Measurements from ENCODE around the gene RRAGC. TPM values are rescaled to one million over a fixed set of nuclear protein-coding genes. Genes with fewer than 3 reads are reported as not detected.

RRAGC gene
- total and polyA plus RNA-seq, 2 of the 13 experiments (the other 11 are each of a cell fraction or from before 2014, with no cell fraction given) = 7.6 to 8.0 TPM

DNA sequence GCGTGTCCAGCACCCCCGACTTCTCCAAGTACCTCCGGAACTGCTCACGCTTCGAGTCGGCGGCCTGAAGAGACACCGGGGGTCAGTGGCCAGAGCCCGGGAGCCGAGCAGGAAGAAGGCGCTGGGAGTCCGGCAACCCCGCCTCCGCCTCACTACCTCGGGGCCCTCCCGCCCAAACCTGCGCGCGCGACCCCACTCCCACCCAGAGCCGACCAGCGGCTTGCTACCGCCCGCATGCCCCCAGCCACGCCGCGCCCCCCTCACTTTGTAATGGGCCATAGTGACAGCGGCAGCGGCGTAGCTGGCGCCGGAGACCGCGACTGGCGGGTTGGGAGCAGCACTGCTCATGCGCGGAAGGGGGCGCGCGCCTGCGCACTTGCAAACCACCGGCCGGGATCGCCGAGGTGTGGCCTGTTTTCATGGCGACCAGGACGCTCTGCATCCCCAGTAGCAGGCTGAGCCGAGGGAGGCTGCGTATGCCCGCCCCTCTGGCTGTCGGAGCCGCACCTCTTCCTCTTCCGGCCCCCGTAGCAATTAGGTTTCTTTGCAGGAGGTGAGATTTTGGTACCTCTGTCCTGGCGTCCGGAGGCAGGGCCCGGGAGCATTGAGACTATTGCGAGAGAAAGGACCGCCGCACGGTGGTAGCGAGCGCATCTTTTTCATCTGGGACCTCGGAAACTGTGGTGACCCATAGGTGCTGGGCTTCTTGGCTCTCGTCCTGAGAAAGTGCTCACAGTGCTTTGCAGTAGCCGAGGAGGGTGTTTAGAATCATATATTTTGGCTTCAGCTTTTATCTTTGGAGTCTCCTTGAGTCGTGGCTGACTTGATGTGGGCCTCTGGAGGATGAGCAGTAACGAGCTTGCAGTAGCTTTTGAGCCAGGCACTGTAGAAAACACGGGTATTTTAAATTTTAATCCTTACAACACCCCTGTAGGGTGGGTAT, 13.7 kb upstream of the RRAGC start, which contains the start of gene MYCBP (continued):
- TF ChIP-seq, protein P1, sequence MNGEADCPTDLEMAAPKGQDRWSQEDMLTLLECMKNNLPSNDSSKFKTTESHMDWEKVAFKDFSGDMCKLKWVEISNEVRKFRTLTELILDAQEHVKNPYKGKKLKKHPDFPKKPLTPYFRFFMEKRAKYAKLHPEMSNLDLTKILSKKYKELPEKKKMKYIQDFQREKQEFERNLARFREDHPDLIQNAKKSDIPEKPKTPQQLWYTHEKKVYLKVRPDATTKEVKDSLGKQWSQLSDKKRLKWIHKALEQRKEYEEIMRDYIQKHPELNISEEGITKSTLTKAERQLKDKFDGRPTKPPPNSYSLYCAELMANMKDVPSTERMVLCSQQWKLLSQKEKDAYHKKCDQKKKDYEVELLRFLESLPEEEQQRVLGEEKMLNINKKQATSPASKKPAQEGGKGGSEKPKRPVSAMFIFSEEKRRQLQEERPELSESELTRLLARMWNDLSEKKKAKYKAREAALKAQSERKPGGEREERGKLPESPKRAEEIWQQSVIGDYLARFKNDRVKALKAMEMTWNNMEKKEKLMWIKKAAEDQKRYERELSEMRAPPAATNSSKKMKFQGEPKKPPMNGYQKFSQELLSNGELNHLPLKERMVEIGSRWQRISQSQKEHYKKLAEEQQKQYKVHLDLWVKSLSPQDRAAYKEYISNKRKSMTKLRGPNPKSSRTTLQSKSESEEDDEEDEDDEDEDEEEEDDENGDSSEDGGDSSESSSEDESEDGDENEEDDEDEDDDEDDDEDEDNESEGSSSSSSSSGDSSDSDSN (CRISPR knock-in tag; IDR thresholded peaks at IDR 0.05) = peak; percentile 86
- peak; percentile 21; the same call in 1 of the 2 replicates for TF ChIP-seq ZBTB43 (CRISPR knock-in tag; conservative IDR thresholded peaks at IDR 0.05)
- peak; percentile 53; the same call in 1 of the 2 replicates for TF ChIP-seq ZNF317 (CRISPR knock-in tag; IDR thresholded peaks at IDR 0.05)
- TF ChIP-seq ZNF768 (CRISPR knock-in tag; IDR thresholded peaks at IDR 0.05) = peak; percentile 22; the same call in 1 of the 2 replicates
- TF ChIP-seq ZNF772 (CRISPR knock-in tag; IDR thresholded peaks at IDR 0.05) = peak; percentile 18; the same call in 1 of the 2 replicates
- TF ChIP-seq, protein P2, sequence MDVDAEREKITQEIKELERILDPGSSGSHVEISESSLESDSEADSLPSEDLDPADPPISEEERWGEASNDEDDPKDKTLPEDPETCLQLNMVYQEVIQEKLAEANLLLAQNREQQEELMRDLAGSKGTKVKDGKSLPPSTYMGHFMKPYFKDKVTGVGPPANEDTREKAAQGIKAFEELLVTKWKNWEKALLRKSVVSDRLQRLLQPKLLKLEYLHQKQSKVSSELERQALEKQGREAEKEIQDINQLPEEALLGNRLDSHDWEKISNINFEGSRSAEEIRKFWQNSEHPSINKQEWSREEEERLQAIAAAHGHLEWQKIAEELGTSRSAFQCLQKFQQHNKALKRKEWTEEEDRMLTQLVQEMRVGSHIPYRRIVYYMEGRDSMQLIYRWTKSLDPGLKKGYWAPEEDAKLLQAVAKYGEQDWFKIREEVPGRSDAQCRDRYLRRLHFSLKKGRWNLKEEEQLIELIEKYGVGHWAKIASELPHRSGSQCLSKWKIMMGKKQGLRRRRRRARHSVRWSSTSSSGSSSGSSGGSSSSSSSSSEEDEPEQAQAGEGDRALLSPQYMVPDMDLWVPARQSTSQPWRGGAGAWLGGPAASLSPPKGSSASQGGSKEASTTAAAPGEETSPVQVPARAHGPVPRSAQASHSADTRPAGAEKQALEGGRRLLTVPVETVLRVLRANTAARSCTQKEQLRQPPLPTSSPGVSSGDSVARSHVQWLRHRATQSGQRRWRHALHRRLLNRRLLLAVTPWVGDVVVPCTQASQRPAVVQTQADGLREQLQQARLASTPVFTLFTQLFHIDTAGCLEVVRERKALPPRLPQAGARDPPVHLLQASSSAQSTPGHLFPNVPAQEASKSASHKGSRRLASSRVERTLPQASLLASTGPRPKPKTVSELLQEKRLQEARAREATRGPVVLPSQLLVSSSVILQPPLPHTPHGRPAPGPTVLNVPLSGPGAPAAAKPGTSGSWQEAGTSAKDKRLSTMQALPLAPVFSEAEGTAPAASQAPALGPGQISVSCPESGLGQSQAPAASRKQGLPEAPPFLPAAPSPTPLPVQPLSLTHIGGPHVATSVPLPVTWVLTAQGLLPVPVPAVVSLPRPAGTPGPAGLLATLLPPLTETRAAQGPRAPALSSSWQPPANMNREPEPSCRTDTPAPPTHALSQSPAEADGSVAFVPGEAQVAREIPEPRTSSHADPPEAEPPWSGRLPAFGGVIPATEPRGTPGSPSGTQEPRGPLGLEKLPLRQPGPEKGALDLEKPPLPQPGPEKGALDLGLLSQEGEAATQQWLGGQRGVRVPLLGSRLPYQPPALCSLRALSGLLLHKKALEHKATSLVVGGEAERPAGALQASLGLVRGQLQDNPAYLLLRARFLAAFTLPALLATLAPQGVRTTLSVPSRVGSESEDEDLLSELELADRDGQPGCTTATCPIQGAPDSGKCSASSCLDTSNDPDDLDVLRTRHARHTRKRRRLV (CRISPR knock-in tag; IDR thresholded peaks at IDR 0.05) = peak; percentile 60; the same call in 1 of the 2 replicates
- peak; percentile 83 for TF ChIP-seq ASH2L (IDR thresholded peaks at IDR 0.05; ENCODE audit: insufficient read length, low read depth, low read length)
- TF ChIP-seq HHEX (CRISPR knock-in tag; IDR thresholded peaks at IDR 0.05) = no peak
- TF ChIP-seq FOXO4 (CRISPR knock-in tag; conservative IDR thresholded peaks at IDR 0.05) = no peak
- no peak for TF ChIP-seq HOXD1 (CRISPR knock-in tag; IDR thresholded peaks at IDR 0.05)
- TF ChIP-seq SNAPC2 (CRISPR knock-in tag; IDR thresholded peaks at IDR 0.05) = no peak
- TF ChIP-seq KAT2B (IDR thresholded peaks at IDR 0.05; ENCODE audit: borderline replicate concordance, low read depth, low read length) = no peak
- 0 out of 2 replicates have a peak, but pooled peaks have one; percentile 39 for TF ChIP-seq ZNF614 (CRISPR knock-in tag; IDR thresholded peaks at IDR 0.05; ENCODE audit: borderline replicate concordance)
- peak; percentile 80; the same call in 1 of the 2 replicates for TF ChIP-seq KAT7 (CRISPR knock-in tag; IDR thresholded peaks at IDR 0.05; ENCODE audit: borderline replicate concordance)
- TF ChIP-seq ZNF354B (CRISPR knock-in tag; IDR thresholded peaks at IDR 0.05) = no peak
- TF ChIP-seq, protein P3, sequence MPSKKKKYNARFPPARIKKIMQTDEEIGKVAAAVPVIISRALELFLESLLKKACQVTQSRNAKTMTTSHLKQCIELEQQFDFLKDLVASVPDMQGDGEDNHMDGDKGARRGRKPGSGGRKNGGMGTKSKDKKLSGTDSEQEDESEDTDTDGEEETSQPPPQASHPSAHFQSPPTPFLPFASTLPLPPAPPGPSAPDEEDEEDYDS (CRISPR knock-in tag; IDR thresholded peaks at IDR 0.05) = peak; percentile 71
- peak; percentile 58 for TF ChIP-seq ELF3 (CRISPR knock-in tag; IDR thresholded peaks at IDR 0.05)
- peak; percentile 70; the same call in 1 of the 2 replicates for TF ChIP-seq KMT2A (CRISPR knock-in tag; IDR thresholded peaks at IDR 0.05)
